ENCODE results near the gene TMOD3. TPM values are rescaled to one million over a fixed set of nuclear protein-coding genes. Genes with fewer than 3 reads are reported as not detected.
A peak's percentile ranks its signal among the peaks of the same experiment; 100 is the strongest.

The TMOD3 gene
- total RNA-seq, 5 donors from 2014 or later (not counting 1 experiment from before 2014, with no cell fraction given) = 47.2 to 55.8 (median 53.4) TPM

GRCh38 chr15:51838270-51838669 is 8.8 kb downstream of the TMOD3 start:
- Histone ChIP-seq H3K4me1 (ENCODE audit: control insufficient read depth in 1 of 2, extremely low read depth in 1 of 2, insufficient read depth in 2 of 2, low read length in 2 of 2) (peaks cover 35 to 38% of the 10 kb centered on the region in 2 experiments), H3K4me3 (ENCODE audit: control insufficient read depth in 1 of 2, extremely low read depth in 1 of 2, low read length in 1 of 2) (no peak overlapping the region), H3K27me3 (replicated peaks in 1 of 2; ENCODE audit: control insufficient read depth in 2 of 2, extremely low read depth in 1 of 2, insufficient read depth in 2 of 2, low read length in 1 of 2) (no peaks in the 10 kb centered on the region), H3K27ac (ENCODE audit: low read length) (no peak overlapping the region), H3K36me3 (ENCODE audit: control insufficient read depth in 2 of 2, extremely low read depth in 1 of 2, insufficient read depth in 1 of 2, low read length in 1 of 2) (no peaks in the 10 kb centered on the region), H3K9me3 (no peaks in the 10 kb centered on the region)
- ATAC-seq (replicated peaks in 1 of 4) (no peak), DNase-seq (no peak)
- Mint-ChIP-seq H3K9me3 (no peaks in the 10 kb centered on the region), H3K36me3 (peaks cover 3% of the 10 kb centered on the region), H3K4me1 (peaks cover 90 to 99% (median 93%) of the 10 kb centered on the region in 3 donors), H3K27me3 (no peaks in the 10 kb centered on the region), H3K4me3 (peak overlapping the region in 2 of 3 donors; percentile 41 to 51), H3K27ac (peak overlapping the region; percentile 59 to 77)
- ChIA-PET CTCF (no interaction called here), POLR2A (interaction anchor here in 1 of 2 donors (0.6 kb wide), 1 partner anchor 341 kb away, joined by 3 read pairs; no protein-coding TSS in a partner anchor)
- WGBS (ENCODE audit: insufficient coverage) = 100% methylated on average over 1 of the region's 2 CpGs

- Histone ChIP-seq H3K27ac (ENCODE audit: low read length) (no peak overlapping the region), H3K4me1 (ENCODE audit: control insufficient read depth in 1 of 2, extremely low read depth in 1 of 2, insufficient read depth in 2 of 2, low read length in 2 of 2) (peaks cover 39% of the 10 kb centered on the region in 2 experiments), H3K36me3 (ENCODE audit: control insufficient read depth in 2 of 2, extremely low read depth in 1 of 2, insufficient read depth in 1 of 2, low read length in 1 of 2) (no peaks in the 10 kb centered on the region), H3K27me3 (replicated peaks in 1 of 2; ENCODE audit: control insufficient read depth in 2 of 2, extremely low read depth in 1 of 2, insufficient read depth in 2 of 2, low read length in 1 of 2) (no peaks in the 10 kb centered on the region), H3K4me3 (ENCODE audit: control insufficient read depth in 1 of 2, extremely low read depth in 1 of 2, low read length in 1 of 2) (no peak overlapping the region), H3K9me3 (no peaks in the 10 kb centered on the region)
- Mint-ChIP-seq H3K36me3 (no peaks in the 10 kb centered on the region), H3K27ac (no peak overlapping the region), H3K27me3 (no peaks in the 10 kb centered on the region), H3K9me3 (no peaks in the 10 kb centered on the region), H3K4me1 (peaks cover 87 to 88% (median 88%) of the 10 kb centered on the region in 3 donors), H3K4me3 (no peak overlapping the region)
- ChIA-PET CTCF (interaction anchor here in 1 of 2 donors (0.6 kb wide), 1 partner anchor 190 kb away, joined by 4 read pairs; no protein-coding TSS in a partner anchor), POLR2A (no interaction called here)
- DNase-seq (no peak), ATAC-seq (replicated peaks in 1 of 4) (no peak)
- no CpG with 5 or more reads among the region's 4 CpGs for WGBS (ENCODE audit: insufficient coverage)
Observed at GRCh38 chr15:51840692-51841091, 11.2 kb downstream of the TMOD3 start.

GRCh38 chr15:51841406-51842040 is 12.1 kb downstream of the TMOD3 start:
- DNase-seq (no peak), ATAC-seq (replicated peaks in 1 of 4) (no peak)
- Histone ChIP-seq H3K9me3 (no peaks in the 10 kb centered on the region), H3K36me3 (ENCODE audit: control insufficient read depth in 2 of 2, extremely low read depth in 1 of 2, insufficient read depth in 1 of 2, low read length in 1 of 2) (no peaks in the 10 kb centered on the region), H3K4me3 (ENCODE audit: control insufficient read depth in 1 of 2, extremely low read depth in 1 of 2, low read length in 1 of 2) (no peak overlapping the region), H3K27me3 (replicated peaks in 1 of 2; ENCODE audit: control insufficient read depth in 2 of 2, extremely low read depth in 1 of 2, insufficient read depth in 2 of 2, low read length in 1 of 2) (no peaks in the 10 kb centered on the region), H3K27ac (ENCODE audit: low read length) (no peak overlapping the region), H3K4me1 (ENCODE audit: control insufficient read depth in 1 of 2, extremely low read depth in 1 of 2, insufficient read depth in 2 of 2, low read length in 2 of 2) (peaks cover 43% of the 10 kb centered on the region in 2 experiments)
- H3K27ac Mint-ChIP-seq = no peak overlapping the region
- ChIA-PET POLR2A (interaction anchor here (0.5 to 1.0 kb wide), 4 partner anchors 11 to 180 kb away, joined by 3 to 9 read pairs (median 3); no protein-coding TSS in a partner anchor), CTCF (no interaction called here)
- peaks cover 86 to 87% (median 87%) of the 10 kb centered on the region in 3 donors for H3K4me1 Mint-ChIP-seq
- H3K9me3 Mint-ChIP-seq = no peaks in the 10 kb centered on the region
- no CpG with 5 or more reads among the region's 5 CpGs for WGBS (ENCODE audit: insufficient coverage)
- peak overlapping the region in 1 of 3 donors; percentile 57 for H3K4me3 Mint-ChIP-seq
- no peaks in the 10 kb centered on the region for H3K27me3 Mint-ChIP-seq
- H3K36me3 Mint-ChIP-seq = no peaks in the 10 kb centered on the region

- Histone ChIP-seq H3K27me3 (replicated peaks in 1 of 2; ENCODE audit: control insufficient read depth in 2 of 2, extremely low read depth in 1 of 2, insufficient read depth in 2 of 2, low read length in 1 of 2) (no peaks in the 10 kb centered on the region), H3K27ac (ENCODE audit: low read length) (no peak overlapping the region), H3K36me3 (ENCODE audit: control insufficient read depth in 2 of 2, extremely low read depth in 1 of 2, insufficient read depth in 1 of 2, low read length in 1 of 2) (no peaks in the 10 kb centered on the region), H3K9me3 (no peaks in the 10 kb centered on the region), H3K4me1 (ENCODE audit: control insufficient read depth in 1 of 2, extremely low read depth in 1 of 2, insufficient read depth in 2 of 2, low read length in 2 of 2) (peaks cover 44 to 48% of the 10 kb centered on the region in 2 experiments), H3K4me3 (ENCODE audit: control insufficient read depth in 1 of 2, extremely low read depth in 1 of 2, low read length in 1 of 2) (no peak overlapping the region)
- peak overlapping the region in 1 of 2 donors; percentile 26 for H3K27ac Mint-ChIP-seq
- ChIA-PET POLR2A (interaction anchor here (1.0 kb wide), 2 partner anchors 10 to 19 kb away, joined by 3 to 9 read pairs; no protein-coding TSS in a partner anchor), CTCF (interaction anchor here in 1 of 2 donors (1.5 kb wide), 1 partner anchor 66 kb away, joined by 4 read pairs; no protein-coding TSS in a partner anchor)
- no CpG with 5 or more reads among the region's 3 CpGs for WGBS (ENCODE audit: insufficient coverage)
- ATAC-seq (replicated peaks in 1 of 4) (no peak), DNase-seq (no peak)
- H3K4me3 Mint-ChIP-seq = peak overlapping the region in 1 of 3 donors; percentile 57
- peaks cover 86 to 87% (median 87%) of the 10 kb centered on the region in 3 donors for H3K4me1 Mint-ChIP-seq
- no peaks in the 10 kb centered on the region for H3K9me3 Mint-ChIP-seq
- no peaks in the 10 kb centered on the region for H3K27me3 Mint-ChIP-seq
- H3K36me3 Mint-ChIP-seq = no peaks in the 10 kb centered on the region
Observed at GRCh38 chr15:51842265-51842664, 12.8 kb downstream of the TMOD3 start.

GRCh38 chr15:51842852-51843737 is 13.6 kb downstream of the TMOD3 start:
- H3K4me3 Mint-ChIP-seq = peak overlapping the region in 1 of 3 donors; percentile 57
- no peak for ATAC-seq (replicated peaks in 1 of 4)

More at GRCh38 chr15:51842852-51843737, 13.6 kb downstream of the TMOD3 start:
- Histone ChIP-seq H3K4me3 (ENCODE audit: control insufficient read depth in 1 of 2, extremely low read depth in 1 of 2, low read length in 1 of 2) (no peak overlapping the region), H3K4me1 (ENCODE audit: control insufficient read depth in 1 of 2, extremely low read depth in 1 of 2, insufficient read depth in 2 of 2, low read length in 2 of 2) (peaks cover 36 to 43% of the 10 kb centered on the region in 2 experiments), H3K27me3 (replicated peaks in 1 of 2; ENCODE audit: control insufficient read depth in 2 of 2, extremely low read depth in 1 of 2, insufficient read depth in 2 of 2, low read length in 1 of 2) (no peaks in the 10 kb centered on the region), H3K9me3 (no peaks in the 10 kb centered on the region), H3K36me3 (ENCODE audit: control insufficient read depth in 2 of 2, extremely low read depth in 1 of 2, insufficient read depth in 1 of 2, low read length in 1 of 2) (no peaks in the 10 kb centered on the region), H3K27ac (ENCODE audit: low read length) (no peak overlapping the region)
- Mint-ChIP-seq H3K27ac (no peak overlapping the region), H3K36me3 (no peaks in the 10 kb centered on the region), H3K9me3 (no peaks in the 10 kb centered on the region), H3K4me1 (peaks cover 80 to 84% (median 82%) of the 10 kb centered on the region in 3 donors), H3K27me3 (no peaks in the 10 kb centered on the region)
- POLR2A ChIA-PET = interaction anchor here (0.6 to 1.0 kb wide), 5 partner anchors 9 to 1065 kb away, joined by 3 to 9 read pairs (median 3); no protein-coding TSS in a partner anchor
- CTCF ChIA-PET = interaction anchor here in 1 of 2 donors (0.9 to 1.5 kb wide), 2 partner anchors 45 to 66 kb away, joined by 3 to 4 read pairs; no protein-coding TSS in a partner anchor
- DNase-seq = no peak
- WGBS (ENCODE audit: insufficient coverage) = 88% methylated on average over 4 of the region's 6 CpGs
